SU-DHL-6 (cell line): ENCODE results near the gene FSTL4.

ENCODE experiments used
- H2AFZ ChIP-seq: fragments of 200-600 bp; sonication (generic); 2 replicates; pipeline ENCODE4 v1.6.1; 2014; ENCODE audit warnings: low read depth, mild to moderate bottlenecking, moderate library complexity, mixed read lengths, antibody characterized with exemption, low read length; ENCODE audit not compliant: severe bottlenecking
- H3F3A ChIP-seq: fragments of 200-600 bp; shearing (Covaris generic); 2 replicates; pipeline ENCODE4 v1.6.0; 2016; ENCODE audit warnings: antibody characterized with exemption, mild to moderate bottlenecking; ENCODE audit not compliant: insufficient read depth
- H3K27ac ChIP-seq: fragments of 200-600 bp; sonication (generic); 2 replicates; pipeline ENCODE4 v1.5.1; 2016; ENCODE audit warnings: low read depth, mild to moderate bottlenecking, low read length, moderate library complexity, mixed read lengths
- H3K27me3 ChIP-seq: fragments of 200-600 bp; sonication (generic), shearing (Covaris generic); 2 replicates; pipeline ENCODE4 v1.6.0; 2014; ENCODE audit warnings: mild to moderate bottlenecking, low read length
- H3K36me3 ChIP-seq: fragments of 200-600 bp; sonication (generic); 2 replicates; pipeline ENCODE4 v1.6.1; 2014; ENCODE audit warnings: mild to moderate bottlenecking, low read length, mixed read lengths
- H3K4me2 ChIP-seq: fragments of 300-600, 200-600 bp; shearing (Covaris generic), sonication (generic); 2 replicates; pipeline ENCODE4 v1.6.0; 2014; ENCODE audit warnings: low read length, low read depth, mild to moderate bottlenecking; ENCODE audit not compliant: poor library complexity, severe bottlenecking
- H3K4me3 ChIP-seq: fragments of 200-600 bp; sonication (generic); 2 replicates; pipeline ENCODE4 v1.5.1; 2014; ENCODE audit warnings: antibody characterized with exemption, low read length, mild to moderate bottlenecking, mixed read lengths; ENCODE audit not compliant: insufficient read depth, poor library complexity, severe bottlenecking
- H3K79me2 ChIP-seq: fragments of 200-600 bp; sonication (generic); 2 replicates; pipeline ENCODE4 v1.6.1; 2014; ENCODE audit warnings: mild to moderate bottlenecking, low read length, moderate library complexity; ENCODE audit not compliant: insufficient read depth
- H3K9ac ChIP-seq: fragments of 200-600 bp; sonication (generic); 2 replicates; pipeline ENCODE4 v1.7.0; 2014; ENCODE audit warnings: mild to moderate bottlenecking, low read length
- H3K9me2 ChIP-seq: fragments of 200-600 bp; sonication (generic); replicated peaks from 2 replicates; pipeline ENCODE4 v1.6.1; 2014; ENCODE audit warnings: low read length; ENCODE audit not compliant: insufficient read depth
- H3K9me3 ChIP-seq: fragments of 200-600 bp; sonication (generic); 2 replicates; pipeline ENCODE4 v1.6.1; 2014; ENCODE audit warnings: low read length, mixed read lengths; ENCODE audit not compliant: insufficient read depth
- H4K20me1 ChIP-seq: fragments of 200-600 bp; sonication (generic); 2 replicates; pipeline ENCODE4 v1.6.1; 2014; ENCODE audit warnings: low read depth, mild to moderate bottlenecking, antibody characterized with exemption, low read length, moderate library complexity, mixed read lengths
- EZH2phosphoT487 ChIP-seq: fragments of 200-600 bp; sonication (generic), shearing (Covaris generic); conservative IDR thresholded peaks from 2 replicates; pipeline ENCODE4 v1.6.1; 2018; ENCODE audit warnings: mild to moderate bottlenecking, antibody characterized with exemption, low read length, moderate library complexity, mixed read lengths
- TF ChIP-seq, protein P1 (sequence below): fragments of 200-600 bp; sonication (generic); IDR thresholded peaks from one replicate; pipeline ENCODE4 v1.5.1; 2017; ENCODE audit warnings: antibody characterized with exemption, mild to moderate bottlenecking, low read length, moderate library complexity; ENCODE audit not compliant: insufficient read depth, poor library complexity, severe bottlenecking

FSTL4 gene

DNA sequence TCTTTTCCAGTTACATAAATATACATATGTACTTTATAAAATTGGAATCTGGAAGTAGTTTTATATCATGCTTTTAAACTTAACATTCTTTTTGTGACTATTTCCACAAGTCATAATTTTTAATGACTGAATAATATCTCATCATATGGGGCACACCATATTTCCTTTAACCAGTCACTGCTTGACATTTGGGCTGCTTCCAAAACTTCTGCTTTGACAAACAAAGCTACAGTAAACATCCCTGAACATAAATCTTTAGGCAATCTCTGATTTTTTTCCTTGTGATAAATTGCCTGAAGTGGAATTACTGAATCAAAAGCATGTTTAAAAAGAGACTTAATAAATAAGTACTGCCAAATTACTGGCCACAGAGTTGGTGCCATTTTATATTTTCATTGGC is 178.0 kb downstream of the FSTL4 start:
- H3K9me2 ChIP-seq = no peaks in the 10 kb centered on the region
- no peak overlapping the region for H3K9ac ChIP-seq
- H3K4me3 ChIP-seq = no peak overlapping the region
- TF ChIP-seq, protein P1, sequence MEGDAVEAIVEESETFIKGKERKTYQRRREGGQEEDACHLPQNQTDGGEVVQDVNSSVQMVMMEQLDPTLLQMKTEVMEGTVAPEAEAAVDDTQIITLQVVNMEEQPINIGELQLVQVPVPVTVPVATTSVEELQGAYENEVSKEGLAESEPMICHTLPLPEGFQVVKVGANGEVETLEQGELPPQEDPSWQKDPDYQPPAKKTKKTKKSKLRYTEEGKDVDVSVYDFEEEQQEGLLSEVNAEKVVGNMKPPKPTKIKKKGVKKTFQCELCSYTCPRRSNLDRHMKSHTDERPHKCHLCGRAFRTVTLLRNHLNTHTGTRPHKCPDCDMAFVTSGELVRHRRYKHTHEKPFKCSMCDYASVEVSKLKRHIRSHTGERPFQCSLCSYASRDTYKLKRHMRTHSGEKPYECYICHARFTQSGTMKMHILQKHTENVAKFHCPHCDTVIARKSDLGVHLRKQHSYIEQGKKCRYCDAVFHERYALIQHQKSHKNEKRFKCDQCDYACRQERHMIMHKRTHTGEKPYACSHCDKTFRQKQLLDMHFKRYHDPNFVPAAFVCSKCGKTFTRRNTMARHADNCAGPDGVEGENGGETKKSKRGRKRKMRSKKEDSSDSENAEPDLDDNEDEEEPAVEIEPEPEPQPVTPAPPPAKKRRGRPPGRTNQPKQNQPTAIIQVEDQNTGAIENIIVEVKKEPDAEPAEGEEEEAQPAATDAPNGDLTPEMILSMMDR = no peak
- TF ChIP-seq EZH2phosphoT487 = no peak
- no peak overlapping the region for H3K4me2 ChIP-seq
- H3K9me3 ChIP-seq = no peaks in the 10 kb centered on the region
- H3K27me3 ChIP-seq = no peaks in the 10 kb centered on the region
- no peak overlapping the region for H2AFZ ChIP-seq
- no peaks in the 10 kb centered on the region for H3F3A ChIP-seq
- no peaks in the 10 kb centered on the region for H3K36me3 ChIP-seq
- no peak overlapping the region for H3K27ac ChIP-seq
- no peaks in the 10 kb centered on the region for H4K20me1 ChIP-seq
- no peaks in the 10 kb centered on the region for H3K79me2 ChIP-seq

DNA sequence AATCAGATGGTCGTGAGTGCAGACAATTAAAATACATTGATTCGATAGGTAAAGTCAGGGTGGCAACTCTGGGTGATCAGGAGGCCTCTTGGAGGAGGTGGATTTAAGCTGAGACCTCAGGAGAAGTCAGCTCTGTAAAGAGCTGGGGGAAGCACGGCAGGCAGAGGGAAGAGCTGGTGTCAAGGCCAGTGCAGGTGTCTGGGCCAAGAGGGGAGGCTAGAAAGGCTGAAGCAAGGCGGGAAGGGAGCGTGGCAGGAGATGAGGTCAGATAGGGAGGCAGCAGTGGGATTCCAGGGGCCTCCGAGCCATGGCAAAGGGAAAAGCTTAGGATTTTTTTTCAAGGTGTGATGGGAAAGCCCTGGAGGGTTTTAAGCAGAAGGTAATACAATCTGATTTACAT is 178.7 kb downstream of the FSTL4 start:
- no peak overlapping the region for H3K4me2 ChIP-seq
- H3K9ac ChIP-seq = no peak overlapping the region
- no peaks in the 10 kb centered on the region for H3K9me2 ChIP-seq
- TF ChIP-seq, protein P1 = no peak
- TF ChIP-seq EZH2phosphoT487 = no peak
- H3K27ac ChIP-seq = no peak overlapping the region
- no peaks in the 10 kb centered on the region for H3K9me3 ChIP-seq
- H3K4me3 ChIP-seq = no peak overlapping the region
- no peaks in the 10 kb centered on the region for H4K20me1 ChIP-seq
- H3F3A ChIP-seq = no peaks in the 10 kb centered on the region
- no peak overlapping the region for H2AFZ ChIP-seq
- H3K79me2 ChIP-seq = no peaks in the 10 kb centered on the region
- H3K36me3 ChIP-seq = no peaks in the 10 kb centered on the region
- no peaks in the 10 kb centered on the region for H3K27me3 ChIP-seq

GRCh38 chr5:133432956-133433532 is 179.3 kb downstream of the FSTL4 start:
- TF ChIP-seq, protein P1 = no peak
- Histone ChIP-seq H3K9me3 (no peaks in the 10 kb centered on the region), H3K36me3 (no peaks in the 10 kb centered on the region), H2AFZ (no peak overlapping the region), H3F3A (no peaks in the 10 kb centered on the region), H3K79me2 (no peaks in the 10 kb centered on the region), H3K9me2 (no peaks in the 10 kb centered on the region), H3K9ac (no peak overlapping the region), H4K20me1 (no peaks in the 10 kb centered on the region), H3K27me3 (no peaks in the 10 kb centered on the region), H3K27ac (no peak overlapping the region), H3K4me3 (no peak overlapping the region), H3K4me2 (no peak overlapping the region)
